SU-DHL-6 (cell line): ENCODE measurements around the gene RNGTT.

Experiments
- H2AFZ ChIP-seq: fragments of 200-600 bp; sonication (generic); 2 replicates; pipeline ENCODE4 v1.6.1; 2014; ENCODE audit warnings: low read depth, mild to moderate bottlenecking, moderate library complexity, mixed read lengths, antibody characterized with exemption, low read length; ENCODE audit not compliant: severe bottlenecking
- H3F3A ChIP-seq: fragments of 200-600 bp; shearing (Covaris generic); 2 replicates; pipeline ENCODE4 v1.6.0; 2016; ENCODE audit warnings: antibody characterized with exemption, mild to moderate bottlenecking; ENCODE audit not compliant: insufficient read depth
- H3K27ac ChIP-seq: fragments of 200-600 bp; sonication (generic); 2 replicates; pipeline ENCODE4 v1.5.1; 2016; ENCODE audit warnings: low read depth, mild to moderate bottlenecking, low read length, moderate library complexity, mixed read lengths
- H3K27me3 ChIP-seq: fragments of 200-600 bp; sonication (generic), shearing (Covaris generic); 2 replicates; pipeline ENCODE4 v1.6.0; 2014; ENCODE audit warnings: mild to moderate bottlenecking, low read length
- H3K36me3 ChIP-seq: fragments of 200-600 bp; sonication (generic); 2 replicates; pipeline ENCODE4 v1.6.1; 2014; ENCODE audit warnings: mild to moderate bottlenecking, low read length, mixed read lengths
- H3K4me2 ChIP-seq: fragments of 300-600, 200-600 bp; shearing (Covaris generic), sonication (generic); 2 replicates; pipeline ENCODE4 v1.6.0; 2014; ENCODE audit warnings: low read length, low read depth, mild to moderate bottlenecking; ENCODE audit not compliant: poor library complexity, severe bottlenecking
- H3K4me3 ChIP-seq: fragments of 200-600 bp; sonication (generic); 2 replicates; pipeline ENCODE4 v1.5.1; 2014; ENCODE audit warnings: antibody characterized with exemption, low read length, mild to moderate bottlenecking, mixed read lengths; ENCODE audit not compliant: insufficient read depth, poor library complexity, severe bottlenecking
- H3K79me2 ChIP-seq: fragments of 200-600 bp; sonication (generic); 2 replicates; pipeline ENCODE4 v1.6.1; 2014; ENCODE audit warnings: mild to moderate bottlenecking, low read length, moderate library complexity; ENCODE audit not compliant: insufficient read depth
- H3K9ac ChIP-seq: fragments of 200-600 bp; sonication (generic); 2 replicates; pipeline ENCODE4 v1.7.0; 2014; ENCODE audit warnings: mild to moderate bottlenecking, low read length
- H3K9me2 ChIP-seq: fragments of 200-600 bp; sonication (generic); replicated peaks from 2 replicates; pipeline ENCODE4 v1.6.1; 2014; ENCODE audit warnings: low read length; ENCODE audit not compliant: insufficient read depth
- H3K9me3 ChIP-seq: fragments of 200-600 bp; sonication (generic); 2 replicates; pipeline ENCODE4 v1.6.1; 2014; ENCODE audit warnings: low read length, mixed read lengths; ENCODE audit not compliant: insufficient read depth
- H4K20me1 ChIP-seq: fragments of 200-600 bp; sonication (generic); 2 replicates; pipeline ENCODE4 v1.6.1; 2014; ENCODE audit warnings: low read depth, mild to moderate bottlenecking, antibody characterized with exemption, low read length, moderate library complexity, mixed read lengths
- EZH2phosphoT487 ChIP-seq: fragments of 200-600 bp; sonication (generic), shearing (Covaris generic); conservative IDR thresholded peaks from 2 replicates; pipeline ENCODE4 v1.6.1; 2018; ENCODE audit warnings: mild to moderate bottlenecking, antibody characterized with exemption, low read length, moderate library complexity, mixed read lengths
- TF ChIP-seq, protein P1 (sequence below): fragments of 200-600 bp; sonication (generic); IDR thresholded peaks from one replicate; pipeline ENCODE4 v1.5.1; 2017; ENCODE audit warnings: antibody characterized with exemption, mild to moderate bottlenecking, low read length, moderate library complexity; ENCODE audit not compliant: insufficient read depth, poor library complexity, severe bottlenecking

Gene RNGTT

DNA sequence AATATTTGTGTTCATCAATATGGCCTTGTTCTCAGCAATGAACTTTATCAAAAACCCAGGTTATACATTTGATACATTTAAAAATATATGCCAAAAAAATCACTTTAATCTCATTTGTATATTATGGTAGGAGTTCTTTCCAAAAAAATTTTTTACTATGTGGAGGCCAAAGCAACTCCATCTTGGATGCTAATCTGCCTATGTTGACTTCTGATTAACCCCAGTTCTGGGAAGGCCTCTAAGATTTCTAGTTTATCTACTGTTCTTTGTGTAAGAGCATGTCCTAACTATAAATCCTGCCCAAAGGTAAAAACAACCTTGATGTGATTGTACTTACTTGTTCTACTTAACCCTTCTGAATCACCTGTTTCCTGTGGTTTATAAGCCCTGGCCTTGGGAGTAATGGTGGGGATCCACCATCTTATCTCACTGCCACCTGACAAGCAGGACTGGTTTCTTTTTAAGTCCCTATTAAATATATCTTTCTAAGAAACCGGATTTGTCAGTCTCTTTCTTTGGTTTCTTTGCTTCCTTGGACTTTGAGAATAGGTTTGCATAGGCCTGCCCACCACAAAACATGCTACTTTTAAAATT is 46.7 kb downstream of the RNGTT start:
- Histone ChIP-seq H2AFZ (no peak overlapping the region), H3K79me2 (peaks cover 42% of the 10 kb centered on the region), H3K9ac (no peak overlapping the region), H3F3A (0 out of 2 replicates have a peak, but pooled peaks cover 5% of the 10 kb centered on the region), H3K4me3 (no peak overlapping the region), H3K4me2 (no peak overlapping the region), H4K20me1 (no peaks in the 10 kb centered on the region), H3K9me2 (no peaks in the 10 kb centered on the region), H3K27me3 (no peaks in the 10 kb centered on the region), H3K27ac (no peak overlapping the region), H3K36me3 (0 out of 2 replicates have a peak, but pooled peaks cover 15% of the 10 kb centered on the region), H3K9me3 (no peaks in the 10 kb centered on the region)
- TF ChIP-seq, protein P1, sequence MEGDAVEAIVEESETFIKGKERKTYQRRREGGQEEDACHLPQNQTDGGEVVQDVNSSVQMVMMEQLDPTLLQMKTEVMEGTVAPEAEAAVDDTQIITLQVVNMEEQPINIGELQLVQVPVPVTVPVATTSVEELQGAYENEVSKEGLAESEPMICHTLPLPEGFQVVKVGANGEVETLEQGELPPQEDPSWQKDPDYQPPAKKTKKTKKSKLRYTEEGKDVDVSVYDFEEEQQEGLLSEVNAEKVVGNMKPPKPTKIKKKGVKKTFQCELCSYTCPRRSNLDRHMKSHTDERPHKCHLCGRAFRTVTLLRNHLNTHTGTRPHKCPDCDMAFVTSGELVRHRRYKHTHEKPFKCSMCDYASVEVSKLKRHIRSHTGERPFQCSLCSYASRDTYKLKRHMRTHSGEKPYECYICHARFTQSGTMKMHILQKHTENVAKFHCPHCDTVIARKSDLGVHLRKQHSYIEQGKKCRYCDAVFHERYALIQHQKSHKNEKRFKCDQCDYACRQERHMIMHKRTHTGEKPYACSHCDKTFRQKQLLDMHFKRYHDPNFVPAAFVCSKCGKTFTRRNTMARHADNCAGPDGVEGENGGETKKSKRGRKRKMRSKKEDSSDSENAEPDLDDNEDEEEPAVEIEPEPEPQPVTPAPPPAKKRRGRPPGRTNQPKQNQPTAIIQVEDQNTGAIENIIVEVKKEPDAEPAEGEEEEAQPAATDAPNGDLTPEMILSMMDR: no peak

DNA sequence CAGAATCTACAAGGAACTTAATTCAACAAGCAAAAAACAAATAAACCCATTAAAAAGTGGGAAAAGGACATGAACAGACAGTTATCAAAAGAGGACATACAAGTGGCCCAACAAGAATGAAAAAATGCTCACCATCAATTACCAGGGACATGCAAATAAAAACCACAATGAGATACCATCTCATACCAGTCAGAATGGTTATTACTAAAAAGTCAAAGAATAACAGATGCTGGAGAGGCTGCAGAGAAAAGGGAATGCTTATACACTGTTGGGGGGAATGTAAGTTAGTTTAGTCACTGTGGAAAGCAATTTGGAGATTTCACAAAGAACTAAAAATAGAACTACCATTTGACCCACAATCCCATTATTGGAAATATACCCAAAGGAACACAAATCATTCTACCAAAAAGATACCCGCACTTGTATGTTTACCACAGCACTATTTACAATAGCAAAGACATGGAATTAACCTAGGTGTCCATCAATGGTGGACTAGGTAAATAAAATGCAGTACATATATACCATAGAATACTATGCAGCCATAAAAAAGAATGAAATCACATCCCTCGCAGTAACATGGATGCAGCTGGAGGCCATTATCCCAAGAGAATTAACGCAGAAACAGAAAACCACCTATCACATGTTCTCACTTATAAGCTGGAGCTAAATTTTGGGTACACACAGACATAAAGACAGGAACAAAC is 48.4 kb downstream of the RNGTT start:
- Histone ChIP-seq H3K27ac (no peak overlapping the region), H3F3A (no peaks in the 10 kb centered on the region), H3K9ac (no peak overlapping the region), H3K9me3 (no peaks in the 10 kb centered on the region), H3K4me2 (no peak overlapping the region), H3K9me2 (no peaks in the 10 kb centered on the region), H3K36me3 (0 out of 2 replicates have a peak, but pooled peaks cover 10% of the 10 kb centered on the region), H3K4me3 (no peak overlapping the region), H2AFZ (no peak overlapping the region), H4K20me1 (no peaks in the 10 kb centered on the region), H3K27me3 (no peaks in the 10 kb centered on the region), H3K79me2 (peaks cover 55% of the 10 kb centered on the region)
- no peak for TF ChIP-seq EZH2phosphoT487

DNA sequence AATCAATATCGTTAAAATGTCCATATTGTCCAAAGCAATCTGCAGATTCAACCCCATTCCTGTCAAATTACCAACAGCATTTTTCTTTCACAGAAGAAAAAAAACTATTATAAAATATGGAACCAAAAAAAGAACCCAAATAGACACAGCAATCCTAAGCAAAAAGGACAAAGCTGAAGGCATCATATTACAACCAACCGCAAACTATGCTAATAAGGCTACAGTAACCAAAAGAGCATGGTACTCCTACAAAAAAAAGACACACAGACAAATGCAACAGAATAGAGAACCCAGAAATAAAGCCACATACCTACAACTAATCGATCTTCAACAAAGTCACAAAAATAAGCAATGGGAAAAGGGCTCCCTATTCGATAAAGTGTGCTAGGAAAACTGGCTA is 49.2 kb downstream of the RNGTT start:
- H3K4me3 ChIP-seq: no peak overlapping the region
- H3K36me3 ChIP-seq: 0 out of 2 replicates have a peak, but pooled peaks cover 10% of the 10 kb centered on the region
- no peak overlapping the region for H3K4me2 ChIP-seq
- TF ChIP-seq, protein P1: no peak
- TF ChIP-seq EZH2phosphoT487: no peak
- H3K27ac ChIP-seq: no peak overlapping the region
- H2AFZ ChIP-seq: no peak overlapping the region
- H3F3A ChIP-seq: no peaks in the 10 kb centered on the region
- no peaks in the 10 kb centered on the region for H3K9me3 ChIP-seq
- no peaks in the 10 kb centered on the region for H3K9me2 ChIP-seq
- H3K79me2 ChIP-seq: peaks cover 57% of the 10 kb centered on the region
- H3K9ac ChIP-seq: no peak overlapping the region
- no peaks in the 10 kb centered on the region for H4K20me1 ChIP-seq
- H3K27me3 ChIP-seq: no peaks in the 10 kb centered on the region

DNA sequence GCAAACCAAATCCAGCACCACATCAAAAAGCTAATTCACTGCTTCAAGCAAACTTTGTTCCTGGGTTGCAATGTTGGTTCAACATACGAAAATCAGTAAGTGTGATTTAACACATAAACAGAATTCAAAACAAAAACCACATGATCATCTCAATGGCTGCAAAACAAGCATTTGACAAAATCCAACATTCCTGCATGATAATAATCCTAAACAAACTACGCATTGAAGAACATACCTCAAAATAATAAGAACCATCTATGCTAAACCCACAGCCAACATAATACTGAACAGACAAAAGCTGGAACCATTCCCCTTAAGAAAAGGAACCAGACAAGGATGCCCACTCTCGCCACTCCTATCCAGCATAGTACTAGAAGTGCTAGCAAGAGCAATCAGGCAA is 49.9 kb downstream of the RNGTT start:
- H3K9me3 ChIP-seq: no peaks in the 10 kb centered on the region
- H3K9me2 ChIP-seq: no peaks in the 10 kb centered on the region
- no peak for TF ChIP-seq EZH2phosphoT487
- TF ChIP-seq, protein P1: no peak
- H3K4me3 ChIP-seq: no peak overlapping the region
- H4K20me1 ChIP-seq: no peaks in the 10 kb centered on the region
- peaks cover 63% of the 10 kb centered on the region for H3K79me2 ChIP-seq
- H3K27me3 ChIP-seq: no peaks in the 10 kb centered on the region
- no peak overlapping the region for H2AFZ ChIP-seq
- H3K4me2 ChIP-seq: no peak overlapping the region
- 0 out of 2 replicates have a peak, but pooled peaks cover 10% of the 10 kb centered on the region for H3K36me3 ChIP-seq
- no peaks in the 10 kb centered on the region for H3F3A ChIP-seq
- no peak overlapping the region for H3K27ac ChIP-seq
- H3K9ac ChIP-seq: no peak overlapping the region
